IPS DF 4.7 (cell line): Measurements from ENCODE around the gene PTGER3.
A peak's percentile ranks its signal among the peaks of the same experiment; 100 is the strongest.

Experiments
- DNase-seq: peaks from one replicate; pipeline ENCODE4 v3.0.0-alpha.2; 2013; ENCODE audit warnings: low spot score; ENCODE audit errors: extremely low read depth

PTGER3 gene

DNA sequence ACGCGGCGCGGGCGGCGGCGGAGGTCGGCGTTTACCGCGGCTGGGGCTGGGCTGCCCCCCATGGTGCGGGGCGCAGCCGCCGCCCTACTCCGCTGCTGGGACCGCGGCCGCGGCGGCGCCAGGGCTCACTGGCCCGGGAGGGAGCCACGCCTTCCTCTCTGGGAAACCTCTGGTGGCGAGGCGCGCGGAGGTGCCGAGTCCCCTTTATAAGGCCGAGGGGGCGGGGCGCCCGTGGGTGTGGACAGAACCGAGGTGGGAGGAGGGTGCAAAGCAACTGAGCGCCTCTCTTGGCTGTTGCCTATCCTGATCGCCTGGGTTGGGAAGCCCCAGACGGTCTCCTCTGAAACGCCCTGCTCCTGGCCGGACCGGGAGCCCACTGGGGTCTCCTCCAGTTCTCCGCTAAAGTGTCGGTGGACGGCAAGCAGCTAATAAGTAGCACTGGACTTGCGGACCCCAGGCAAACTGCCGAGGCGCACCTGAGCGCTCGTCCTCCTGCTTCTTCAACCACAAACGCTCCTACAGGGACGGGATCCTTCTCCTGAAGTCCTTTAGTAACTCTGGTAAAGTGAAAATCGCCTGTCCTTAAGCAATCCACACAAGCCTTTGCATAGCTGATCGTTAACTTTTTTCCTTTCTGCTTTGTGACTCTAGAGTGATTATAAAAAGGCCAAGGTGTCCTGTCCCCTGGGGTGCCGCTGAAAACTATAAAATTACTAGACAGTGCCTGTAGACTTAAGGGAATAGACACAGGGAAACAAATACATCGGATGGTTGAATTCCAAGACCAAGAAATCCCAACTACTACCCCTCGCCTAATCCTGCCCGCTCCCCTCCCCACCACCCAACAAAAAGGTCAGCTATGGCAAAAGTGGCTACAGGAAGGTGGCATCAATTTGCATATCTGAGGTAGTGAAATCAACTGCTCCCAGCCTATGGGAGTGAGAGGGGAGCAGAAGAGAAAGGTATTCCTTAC is at the start of gene PTGER3:
TSS of gene PTGER3 (minus strand) at position 182 of the 973 bp plus-strand sequence. CDS start 239 bp downstream, outside the sequence.
- no peak for DNase-seq

DNA sequence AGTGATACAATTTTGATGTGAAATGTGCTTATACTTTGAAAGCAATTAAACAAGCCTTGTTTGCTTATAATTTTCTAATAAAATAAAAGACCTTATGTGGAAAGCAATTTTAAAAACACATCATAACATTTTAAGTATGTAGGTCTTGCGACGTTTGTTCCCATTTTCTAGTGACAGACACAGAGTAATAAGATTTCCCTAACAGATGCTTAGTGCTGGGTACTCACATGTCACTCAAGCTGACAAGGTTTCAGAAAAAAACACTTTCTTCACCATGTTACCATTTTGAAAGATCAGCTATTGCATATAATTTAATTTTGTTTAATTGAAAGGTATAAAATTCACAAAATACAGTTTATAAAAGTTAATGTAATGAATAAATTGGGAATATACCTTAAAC is 47.3 kb upstream of the PTGER3 start:
- no peak for DNase-seq

DNA sequence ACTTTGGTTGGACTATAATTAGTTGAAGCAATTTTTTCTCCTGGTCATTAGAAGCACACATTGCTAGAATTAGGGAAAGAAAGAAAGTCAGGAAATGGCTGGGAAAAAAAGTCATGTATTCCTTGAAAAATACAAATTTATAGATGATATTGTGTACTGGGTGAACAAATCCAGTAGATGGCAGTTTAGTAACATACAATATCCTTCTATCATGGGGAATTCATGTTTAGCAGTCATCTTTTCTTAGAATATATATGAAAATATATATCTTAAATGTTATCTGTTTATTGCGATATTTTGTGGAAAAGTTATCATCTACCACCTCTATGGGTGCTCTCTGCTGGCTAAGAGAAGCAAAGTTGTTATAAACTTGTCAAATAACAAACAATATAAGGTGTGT is 46.3 kb upstream of the PTGER3 start:
- no peak for DNase-seq

DNA sequence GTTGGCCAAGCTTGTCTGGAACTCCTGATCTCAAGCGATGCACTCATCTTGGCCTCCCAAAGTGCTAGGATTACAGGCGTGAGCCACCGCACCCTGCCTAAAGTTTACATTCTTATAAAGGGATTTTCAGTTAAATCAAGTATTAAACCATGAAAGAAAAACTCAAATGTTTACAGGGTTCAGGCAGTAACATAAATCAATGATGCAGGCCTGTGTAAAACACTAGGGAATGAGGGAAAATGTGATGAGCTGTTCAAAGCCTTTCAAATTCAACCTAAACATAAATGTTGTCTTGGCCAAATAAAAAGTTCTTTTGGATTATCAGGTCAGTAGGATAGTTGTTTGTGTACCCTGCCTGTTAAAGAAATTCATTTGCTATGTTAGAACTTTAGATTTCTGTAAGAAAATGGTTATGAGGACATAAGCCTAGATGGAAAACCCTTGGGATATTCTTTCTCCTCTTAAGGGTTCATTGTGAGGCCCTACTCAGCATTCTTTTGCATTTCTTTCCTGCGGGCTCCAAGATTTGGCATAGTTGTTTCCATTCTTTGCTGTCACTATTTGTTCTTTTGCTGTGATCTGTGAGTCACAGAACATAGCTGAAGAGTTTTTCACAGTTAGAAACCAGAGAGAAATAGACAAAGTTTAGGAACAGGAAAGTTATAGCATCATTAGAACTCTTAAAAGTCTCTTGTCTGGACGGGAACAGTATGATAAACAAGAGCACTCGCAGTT is 42.1 kb upstream of the PTGER3 start:
- no peak for DNase-seq

DNA sequence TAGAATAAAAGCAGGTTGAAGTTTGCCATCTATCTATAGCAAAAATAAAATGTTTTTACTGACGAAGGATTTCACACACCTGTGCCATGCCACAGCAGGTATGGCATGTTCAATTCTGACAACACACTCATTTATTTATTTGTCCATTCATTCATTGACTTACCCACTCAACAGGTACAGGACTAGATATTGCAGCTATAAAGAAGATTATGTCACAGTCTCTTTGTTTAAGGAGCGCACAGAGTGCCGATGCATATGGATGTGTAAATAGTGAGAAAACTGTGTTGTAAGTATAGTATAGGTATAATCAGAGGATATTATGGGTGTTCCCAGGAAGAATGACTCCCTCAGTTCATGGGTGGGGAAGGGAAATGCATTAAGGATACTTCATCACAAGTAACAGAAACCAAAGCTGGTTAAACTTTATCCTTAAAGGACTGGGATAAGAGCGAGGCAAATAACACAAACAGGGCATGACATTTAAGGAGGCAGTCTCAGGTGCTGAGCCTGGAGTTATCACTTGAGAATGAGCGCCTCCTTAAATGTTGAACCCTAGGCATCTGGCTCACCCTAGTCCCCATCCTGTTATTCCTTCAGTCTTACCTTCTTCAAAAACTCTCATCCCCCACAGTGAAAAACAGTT is 41.1 kb upstream of the PTGER3 start:
- DNase-seq = no peak

DNA sequence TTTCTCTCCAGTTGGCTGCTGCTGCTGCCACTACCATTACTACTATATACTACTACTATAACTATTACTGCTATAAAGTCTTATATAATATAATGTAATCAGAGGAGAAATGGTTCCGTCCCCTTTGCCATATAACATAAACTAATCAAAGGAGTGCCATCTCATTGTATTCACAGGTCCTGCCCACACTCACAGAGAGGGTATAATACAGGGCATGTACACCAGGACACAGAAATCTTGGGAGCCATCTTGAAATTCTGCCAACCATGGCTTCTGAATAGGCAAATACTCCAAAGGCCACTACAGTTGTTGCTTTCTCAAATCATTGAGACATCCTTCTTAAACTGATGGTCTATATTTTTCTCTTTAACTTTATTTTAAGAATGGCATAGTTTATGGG is 40.1 kb upstream of the PTGER3 start:
- no peak for DNase-seq

DNA sequence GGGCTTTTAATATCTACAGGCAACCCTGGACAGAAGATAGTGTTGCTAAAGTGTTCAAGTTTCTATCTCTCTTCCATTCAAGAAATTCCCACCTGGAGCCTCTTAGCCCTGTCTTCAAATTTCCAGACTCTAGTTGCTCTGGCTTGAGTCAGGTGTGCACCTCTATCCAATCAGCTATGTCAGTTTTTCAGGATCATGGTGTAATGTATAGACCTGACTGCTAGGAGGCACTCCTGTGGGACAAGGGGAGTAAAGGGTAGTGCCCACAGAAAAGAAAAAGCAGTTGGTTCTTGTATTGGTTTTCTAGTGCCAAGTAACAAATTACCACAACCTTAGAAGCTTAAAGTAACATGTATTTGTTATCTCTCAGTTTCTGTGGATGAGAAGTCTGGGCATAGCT is 39.4 kb upstream of the PTGER3 start:
- DNase-seq = no peak

DNA sequence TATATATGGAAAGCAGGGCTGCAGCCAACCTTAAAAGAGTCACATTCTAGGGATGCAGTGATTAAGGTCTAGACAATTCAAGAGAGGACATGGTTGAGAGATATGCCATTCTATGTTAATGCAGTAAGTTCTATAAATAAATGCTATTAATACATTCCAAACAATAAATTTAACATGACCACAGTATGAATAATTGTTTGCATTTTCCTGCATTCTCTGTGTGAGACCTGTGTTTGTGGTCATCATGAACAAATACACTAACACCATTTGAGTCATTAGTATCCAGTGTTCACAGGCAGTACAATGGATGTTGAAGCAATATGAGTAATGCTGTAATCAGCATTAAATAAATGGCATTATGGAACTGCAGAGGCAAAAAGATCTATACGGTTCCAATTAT is 38.7 kb upstream of the PTGER3 start:
- DNase-seq = no peak

DNA sequence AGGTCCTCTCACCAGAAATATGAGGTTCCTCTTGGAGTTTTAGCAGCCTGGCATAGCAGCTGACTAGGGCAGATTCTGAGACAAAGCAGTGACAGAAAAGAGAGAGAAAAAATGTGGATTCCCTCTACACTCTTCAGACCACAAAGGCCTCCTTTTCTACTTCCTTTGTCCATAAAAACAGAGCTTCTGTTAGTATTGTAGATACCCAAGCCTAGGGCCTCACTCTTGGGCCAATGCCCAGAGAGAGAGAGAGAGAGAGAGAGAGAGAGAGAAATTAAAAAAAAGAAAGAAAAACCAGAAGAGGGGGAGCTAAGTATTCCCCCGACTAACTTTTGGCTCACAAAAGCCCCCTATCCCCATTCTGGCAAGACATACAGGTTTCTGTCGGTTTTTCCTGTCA is 35.7 kb upstream of the PTGER3 start:
- no peak for DNase-seq

DNA sequence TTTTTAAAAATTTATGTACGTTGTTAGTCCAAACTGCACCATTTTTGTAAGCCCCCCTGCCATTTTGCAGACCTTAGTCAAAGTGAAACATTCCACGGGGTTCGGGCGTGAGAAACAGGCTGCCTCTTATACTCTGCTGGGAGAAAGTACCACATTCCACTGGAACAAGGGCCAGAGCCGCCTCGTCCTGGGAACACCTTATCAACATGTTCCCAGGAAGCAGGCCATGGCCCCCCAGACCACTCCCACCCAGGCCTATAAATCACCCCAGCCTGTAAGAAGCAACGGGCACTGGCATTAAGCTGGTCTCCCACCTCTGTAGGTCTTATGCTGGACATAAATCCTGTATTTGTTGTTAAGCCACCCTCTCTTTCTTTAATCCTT is 34.1 kb upstream of the PTGER3 start:
- DNase-seq = no peak

DNA sequence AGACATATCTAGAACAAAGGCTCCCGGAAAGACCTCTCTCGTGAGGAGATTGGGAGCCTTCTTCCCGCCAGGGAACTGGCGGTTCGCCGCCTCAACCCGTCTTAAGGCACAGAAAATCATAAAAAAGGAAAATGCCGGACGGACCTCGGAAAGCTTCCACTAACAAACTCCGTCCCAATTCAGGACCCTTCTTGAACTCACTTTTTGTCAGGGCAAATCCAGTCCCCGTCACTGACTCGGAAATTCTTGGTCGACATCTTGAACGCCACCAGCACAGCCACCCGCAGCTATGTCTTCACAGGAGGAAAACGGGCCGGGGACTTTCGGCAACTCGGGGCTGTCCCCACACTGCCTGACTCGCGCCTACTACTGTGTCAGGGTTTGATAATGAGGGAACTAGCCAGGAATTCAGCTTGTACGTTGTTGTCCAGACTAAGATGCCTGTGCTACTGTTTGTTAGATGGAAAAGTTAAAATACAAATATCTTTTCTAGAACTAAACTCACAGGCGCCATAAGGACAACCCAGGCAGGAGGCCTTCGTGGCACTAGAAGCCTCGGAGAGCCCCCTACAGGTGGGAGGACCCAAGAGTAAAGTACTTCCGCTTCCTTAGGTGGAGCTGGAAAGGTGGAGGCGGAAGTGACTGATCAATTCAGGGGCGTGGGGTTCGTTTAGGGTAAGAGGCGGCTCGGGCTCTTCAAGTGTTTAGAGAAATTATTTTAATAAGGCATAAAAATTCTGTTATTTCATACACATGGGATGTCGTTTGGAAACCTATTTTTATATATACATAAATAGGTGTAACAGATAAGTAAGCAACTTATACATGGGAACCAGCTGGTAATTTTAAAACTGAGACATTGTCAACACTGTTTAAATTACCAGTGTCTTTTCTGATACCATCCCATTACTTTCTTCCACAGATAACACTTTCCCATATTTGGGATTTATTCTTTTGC is 33.4 kb upstream of the PTGER3 start, which contains the start of gene ZRANB2:
TSS of gene ZRANB2 (minus strand) at position 297 of the 958 bp plus-strand sequence. CDS start at position 257, 40 bp downstream.
- peak; percentile 90 for DNase-seq

DNA sequence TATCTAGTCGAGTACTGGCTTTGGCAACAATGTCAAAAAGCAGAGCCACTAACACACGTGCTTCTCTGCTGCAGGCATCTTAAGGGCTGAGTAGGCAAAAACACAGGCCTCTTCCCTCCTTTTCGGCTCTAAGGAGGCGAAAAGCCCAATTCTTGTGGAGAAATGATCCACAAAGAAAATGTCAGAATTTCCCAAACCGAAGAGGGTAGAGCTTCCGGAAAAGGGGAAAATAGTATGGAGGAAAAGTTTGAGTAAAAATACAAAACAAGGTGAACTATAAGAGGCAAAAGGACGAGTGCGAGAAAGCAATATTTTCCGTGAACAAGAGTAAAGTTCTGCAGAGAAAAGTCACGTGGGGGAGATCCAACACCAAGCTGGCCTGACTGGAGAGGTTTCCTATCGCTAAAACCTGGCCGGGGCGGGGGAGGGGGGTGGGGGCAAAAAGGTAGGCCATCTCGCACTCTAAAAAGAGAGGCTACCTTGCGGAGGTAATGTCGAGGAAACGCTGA is 32.7 kb upstream of the PTGER3 start:
- DNase-seq = no peak

DNA sequence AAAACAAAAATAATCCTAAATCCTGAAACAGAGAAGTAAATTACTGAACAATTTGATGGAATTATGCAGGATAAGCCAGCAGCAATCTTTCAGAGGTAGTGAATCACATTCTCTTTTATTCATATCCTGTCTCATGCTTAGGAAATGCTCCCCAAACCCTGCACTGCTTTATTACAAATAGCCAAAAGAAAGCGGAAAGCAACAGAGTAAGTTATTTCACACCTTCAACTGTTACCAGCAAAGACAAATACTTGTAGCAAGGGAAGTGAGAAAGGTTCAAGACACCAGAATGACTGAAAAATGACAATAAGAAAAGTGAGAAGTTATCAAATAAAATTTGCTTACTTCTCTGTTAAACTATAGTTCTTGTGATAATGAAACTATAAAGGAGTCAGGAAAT is 27.1 kb upstream of the PTGER3 start:
- DNase-seq = no peak

DNA sequence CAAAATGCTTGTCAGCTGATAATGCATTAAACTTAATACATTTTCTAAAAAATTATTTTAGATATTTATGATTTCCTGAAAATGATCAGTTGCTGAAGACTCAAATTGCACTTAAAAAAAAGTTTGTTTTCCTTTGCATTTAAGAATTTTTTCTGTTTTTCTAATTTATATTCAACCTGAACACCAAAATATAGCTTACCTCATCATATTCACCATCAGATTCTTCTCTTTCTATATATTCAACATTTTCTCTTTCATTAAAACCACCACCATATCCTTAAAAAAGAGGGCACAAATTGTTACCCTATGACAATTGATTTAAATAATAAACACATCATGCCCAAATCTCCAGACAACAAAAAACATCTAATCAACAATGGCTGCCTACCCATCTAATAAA is 24.7 kb upstream of the PTGER3 start:
- DNase-seq = no peak

DNA sequence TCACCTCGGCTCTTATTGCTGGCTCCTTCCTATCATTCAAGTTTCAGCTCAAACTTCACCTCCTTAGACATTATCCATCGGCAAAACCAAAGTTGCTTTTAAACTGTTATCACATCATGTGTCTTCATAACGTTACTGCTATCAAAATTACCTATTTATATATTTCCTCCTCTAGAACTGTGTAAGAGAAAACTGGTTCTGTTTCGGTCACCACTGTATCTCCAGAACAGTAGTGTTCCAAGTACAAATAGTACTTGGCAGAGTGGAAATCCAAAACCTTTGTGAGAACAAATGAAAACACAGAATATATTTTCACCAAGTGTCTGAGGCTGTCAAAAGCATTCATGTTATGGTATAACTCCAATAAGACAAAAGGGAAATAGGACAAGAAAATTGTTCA is 24.1 kb upstream of the PTGER3 start:
- DNase-seq = no peak

DNA sequence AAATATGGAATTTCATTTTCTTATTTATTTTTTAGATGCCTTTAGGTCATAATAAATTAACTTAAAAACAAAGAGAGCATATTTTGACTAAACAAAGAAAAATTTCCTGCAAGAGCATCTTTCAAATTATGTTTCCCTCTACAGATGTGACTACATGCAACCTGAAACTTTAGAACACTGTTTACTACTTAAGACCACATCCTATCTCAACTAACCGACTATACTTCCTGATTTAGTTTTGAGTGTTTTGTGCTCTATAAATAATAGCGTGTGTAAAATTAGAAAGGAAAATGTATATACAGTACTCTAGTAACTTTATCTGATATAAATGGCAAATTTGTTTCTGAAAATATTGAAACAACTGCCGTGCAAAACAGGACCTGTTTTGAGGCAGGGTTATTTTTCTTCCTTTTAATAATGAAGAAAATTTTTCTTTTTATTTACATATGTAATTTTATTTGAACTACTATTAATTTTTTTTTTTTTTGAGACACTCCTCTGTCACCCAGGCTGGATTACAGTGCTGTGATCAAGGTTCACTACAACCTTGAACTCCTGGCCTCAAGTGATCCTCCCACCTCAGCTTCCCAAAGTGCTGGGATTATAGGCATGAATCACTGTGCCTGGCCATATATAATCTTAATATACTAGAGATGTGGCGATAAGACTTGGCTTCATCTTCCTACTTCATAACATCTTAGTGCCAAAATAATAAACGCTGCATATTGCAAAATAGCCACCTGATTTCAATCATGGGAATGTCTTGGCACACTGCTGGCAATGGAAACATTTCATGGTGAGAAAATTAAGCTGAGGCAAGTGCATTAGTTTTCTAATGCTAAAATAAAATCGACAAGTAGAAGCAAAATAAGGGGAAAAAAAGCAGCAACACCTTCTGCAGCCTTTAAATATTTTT is 21.0 kb upstream of the PTGER3 start:
- no peak for DNase-seq

DNA sequence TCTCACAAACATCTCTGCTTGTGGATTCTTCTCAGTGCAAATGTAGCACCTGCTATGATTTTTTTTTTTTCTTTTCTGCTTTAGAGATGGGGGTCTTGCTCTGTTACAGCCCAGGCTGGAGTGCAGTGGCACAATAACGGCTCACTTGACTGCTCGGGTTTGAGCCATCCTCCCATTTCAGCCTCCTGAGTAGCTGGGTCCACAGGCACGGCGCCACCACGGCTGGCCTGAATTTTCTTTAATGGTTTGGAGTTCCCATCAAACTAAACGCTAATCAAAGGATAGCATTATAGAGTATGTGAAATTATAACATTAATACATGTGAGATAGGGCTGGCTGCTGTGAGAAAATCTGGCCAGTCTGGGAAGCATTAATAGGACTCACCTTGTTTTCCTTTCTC is 7.2 kb upstream of the PTGER3 start:
- no peak for DNase-seq

DNA sequence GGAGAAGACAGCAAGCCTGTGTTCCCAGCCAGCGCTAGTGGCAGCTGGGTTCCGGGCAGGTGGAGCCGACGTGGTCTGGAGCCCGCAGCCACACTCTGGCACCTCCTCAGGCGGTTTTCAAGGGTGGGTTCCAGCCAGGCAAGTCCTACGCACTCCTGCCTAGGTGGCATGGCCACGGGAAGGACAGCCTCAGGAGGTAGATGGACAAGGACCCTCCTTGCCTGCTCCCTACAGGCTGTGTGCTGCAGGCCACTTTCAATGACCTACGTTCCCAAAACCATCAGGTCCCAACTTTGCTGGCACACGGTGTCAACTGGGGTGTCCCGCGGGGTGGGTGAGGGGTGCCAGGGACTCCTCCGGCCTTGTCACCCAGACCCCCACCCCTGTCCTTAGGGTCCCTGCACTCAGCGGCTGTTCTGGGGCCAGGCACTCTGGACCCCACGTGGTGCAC is 6.7 kb upstream of the PTGER3 start:
- DNase-seq = no peak

DNA sequence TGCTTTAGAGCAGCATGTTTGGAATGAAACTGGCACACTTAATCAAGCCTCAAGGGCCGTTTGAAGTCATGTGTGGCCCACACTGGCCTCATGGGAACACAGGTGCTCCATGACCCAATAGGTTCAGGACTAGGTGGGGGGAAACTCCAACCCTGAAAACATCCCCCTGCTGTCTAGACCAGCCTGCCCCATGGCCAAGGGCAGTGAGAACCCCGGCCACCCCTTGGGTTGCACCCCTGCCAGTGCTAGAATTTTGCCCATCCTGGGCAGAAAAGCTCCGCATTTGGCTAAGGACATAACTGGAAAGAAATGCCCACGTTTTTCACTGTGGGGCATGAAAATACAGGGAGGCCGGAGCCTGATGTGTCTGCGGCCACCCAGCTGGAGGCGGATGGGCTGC is 6.1 kb upstream of the PTGER3 start:
- no peak for DNase-seq
